ENCODE data around the gene BBS9.

BBS9 gene

GRCh38 chr7:33626869-33627268, 497.5 kb downstream of the BBS9 start:
- no peak for DNase-seq

DNA sequence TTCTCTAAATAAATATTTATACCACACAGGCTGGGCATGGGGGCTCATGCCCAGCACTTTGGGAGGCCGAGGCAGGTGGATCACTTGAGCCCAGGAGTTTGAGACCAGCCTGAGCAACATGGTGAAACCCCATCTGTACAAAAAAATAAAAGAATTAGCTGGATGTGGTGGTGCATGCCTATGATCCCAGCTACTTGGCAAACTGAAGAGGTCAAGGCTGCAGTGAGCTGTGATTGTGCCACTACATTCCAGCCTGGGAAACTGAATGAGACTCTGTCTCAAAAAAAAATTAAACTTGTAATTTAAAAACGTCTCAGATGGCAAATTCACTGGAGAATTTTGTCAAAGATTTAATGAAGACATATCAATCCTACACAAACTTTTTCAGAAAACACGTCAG, 498.4 kb downstream of the BBS9 start:
- no peak for DNase-seq

GRCh38 chr7:33628894-33629293, 499.5 kb downstream of the BBS9 start:
- DNase-seq, result no peak

GRCh38 chr7:33630359-33630758, 501.0 kb downstream of the BBS9 start:
- DNase-seq, result no peak

DNA sequence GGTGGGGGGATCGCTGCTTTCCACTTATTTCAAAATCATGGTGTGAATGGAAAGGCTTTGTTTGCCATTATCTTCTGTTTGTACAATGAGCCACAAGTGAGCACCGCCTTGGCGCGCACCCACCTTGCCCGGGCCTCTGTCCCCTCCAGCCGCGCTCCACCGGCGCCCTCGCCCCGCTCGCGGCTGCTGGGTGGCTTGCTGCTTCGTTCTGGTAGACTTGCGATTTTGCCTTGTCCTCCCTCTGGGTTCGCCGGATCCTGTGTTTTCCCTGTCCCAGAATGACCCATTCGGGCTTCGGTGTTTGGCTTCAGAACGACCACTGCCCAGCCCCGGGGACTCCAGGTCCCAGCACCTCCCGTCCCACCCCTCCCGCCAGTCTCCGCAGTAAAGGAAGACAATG, 503.0 kb downstream of the BBS9 start:
- DNase-seq, result no peak

DNA sequence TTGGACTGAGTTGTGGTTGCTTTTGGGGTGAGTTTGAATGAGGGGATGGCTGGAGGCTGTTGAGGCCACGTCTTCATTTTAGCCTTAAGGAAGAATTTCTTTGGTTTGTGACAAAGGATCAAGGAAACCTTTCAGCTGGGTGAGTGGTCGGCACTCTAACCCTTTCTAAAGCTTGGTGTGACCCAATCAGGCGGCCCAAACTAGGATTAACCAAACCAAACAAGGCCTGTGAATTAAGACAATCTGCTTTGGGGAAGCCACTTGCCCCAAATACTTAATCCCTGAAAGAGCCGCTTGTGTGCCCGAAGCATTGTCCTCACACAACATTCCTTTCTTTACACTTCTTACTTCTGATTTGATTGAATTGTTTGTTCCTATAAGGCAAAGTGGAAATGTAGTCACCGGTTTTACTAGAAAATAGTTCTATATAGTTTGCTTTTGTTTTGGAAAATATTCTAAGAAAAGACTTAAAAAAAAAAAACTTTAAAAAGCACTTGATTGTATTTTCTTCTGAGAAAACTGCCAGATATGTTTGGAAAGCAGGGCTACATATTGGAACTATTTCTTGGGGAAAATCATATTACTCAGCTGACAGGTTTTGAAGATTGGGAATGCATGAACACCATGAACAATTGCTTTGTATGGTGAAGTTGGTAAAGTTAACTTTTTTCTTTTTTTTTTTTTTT, 503.6 kb downstream of the BBS9 start:
- no peak for DNase-seq

- DNase-seq, result no peak
Observed at GRCh38 chr7:33634606-33635005, 505.2 kb downstream of the BBS9 start.

DNA sequence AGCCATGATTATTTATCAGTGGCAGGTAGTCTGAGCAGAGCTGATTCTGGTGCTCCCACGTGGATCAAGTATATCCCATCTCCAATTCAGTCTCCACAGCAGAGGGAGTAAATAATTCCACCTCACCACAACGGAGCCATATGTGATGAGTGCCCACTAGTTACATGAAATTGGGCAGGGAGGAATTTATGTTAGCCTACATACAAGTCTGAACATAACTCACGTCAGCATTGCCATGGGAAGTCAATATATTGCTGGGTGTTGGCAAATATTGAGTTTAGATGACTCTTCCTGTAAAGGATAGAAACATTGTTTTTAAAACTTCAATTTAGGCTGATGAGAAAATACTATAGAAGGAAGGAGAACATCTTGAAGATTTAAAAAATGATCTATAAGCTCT, 507.0 kb downstream of the BBS9 start:
- DNase-seq, result no peak

- DNase-seq, result no peak
Observed at GRCh38 chr7:33639552-33640197, 510.3 kb downstream of the BBS9 start.

- no peak for DNase-seq
Observed at GRCh38 chr7:33640741-33641140, 511.4 kb downstream of the BBS9 start.

DNA sequence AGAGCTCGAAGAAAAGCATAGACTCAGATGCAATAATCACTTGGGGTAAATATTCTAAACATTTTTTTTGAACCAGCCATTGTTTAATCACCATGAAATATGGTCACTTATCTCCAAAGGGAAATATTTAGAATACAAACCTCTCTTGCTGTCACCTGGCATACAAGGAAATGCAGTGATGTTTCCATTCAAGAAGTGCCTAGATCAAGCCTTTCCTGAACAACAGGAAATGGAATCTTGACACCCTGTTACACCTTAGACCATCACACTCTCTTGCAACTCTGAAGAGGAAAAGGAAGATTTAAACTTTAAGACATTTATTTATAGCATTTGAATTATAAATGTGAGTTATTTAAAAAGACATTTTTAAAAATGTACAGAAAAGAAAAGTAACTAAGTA, 512.9 kb downstream of the BBS9 start:
- no peak for DNase-seq

DNA sequence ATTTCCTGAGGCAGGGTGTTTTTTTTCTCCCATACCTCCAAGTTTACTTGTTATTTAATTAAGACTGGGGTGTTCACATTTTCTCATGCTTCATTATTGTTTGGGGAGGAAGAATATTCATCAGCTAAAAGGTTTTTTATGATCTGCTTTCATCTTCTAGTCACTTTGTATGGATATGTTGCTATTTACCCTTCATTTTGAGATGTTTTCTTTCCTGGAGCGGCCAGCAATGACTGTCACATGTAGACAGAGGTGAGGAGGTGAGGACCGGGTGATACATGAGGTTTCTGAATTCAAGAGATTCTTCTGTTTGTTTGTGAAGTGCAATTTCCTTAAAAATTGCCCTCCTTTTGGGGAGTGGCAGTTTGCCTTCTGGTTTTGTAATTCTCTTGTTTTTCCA, 514.2 kb downstream of the BBS9 start:
- DNase-seq, result no peak

DNA sequence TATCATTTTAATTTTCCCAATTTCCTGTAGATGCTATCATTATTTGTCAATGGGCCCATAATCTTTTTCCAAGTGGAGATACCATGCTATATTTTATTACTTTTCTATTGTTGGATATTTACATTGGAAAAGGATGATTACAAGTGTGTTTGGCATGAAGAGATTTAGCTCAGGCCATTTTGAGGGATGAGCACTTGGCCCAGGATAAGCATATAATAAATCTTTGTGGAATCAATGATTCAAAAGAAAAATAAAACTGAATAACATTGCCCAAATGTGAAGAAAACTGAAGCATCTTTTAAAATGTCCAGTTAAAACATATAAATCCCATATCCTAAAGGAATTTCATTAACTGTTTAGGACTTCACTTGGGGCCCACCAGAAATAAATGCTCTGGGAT, 515.1 kb downstream of the BBS9 start:
- DNase-seq, result no peak

- no peak for DNase-seq
Observed at GRCh38 chr7:33645104-33645503, 515.7 kb downstream of the BBS9 start.

DNA sequence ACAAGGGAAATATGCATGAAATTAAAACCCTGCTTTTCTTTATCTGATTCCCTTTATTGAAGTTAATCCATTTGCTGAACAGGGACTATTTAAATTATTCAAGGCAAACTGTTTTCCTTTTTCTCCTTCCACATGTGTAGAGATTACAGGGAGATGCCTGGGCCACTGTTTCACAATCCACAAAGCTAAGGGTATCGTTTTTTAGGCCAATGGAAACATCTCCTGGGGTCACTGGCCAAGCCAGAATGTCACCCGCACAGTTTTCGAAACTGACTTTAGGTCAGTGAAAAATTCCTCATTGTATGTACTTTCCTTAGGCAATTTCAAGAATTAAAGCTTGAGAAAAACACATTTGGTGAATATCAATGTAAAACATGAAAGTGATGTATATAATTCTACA, 516.8 kb downstream of the BBS9 start:
- DNase-seq, result no peak

DNA sequence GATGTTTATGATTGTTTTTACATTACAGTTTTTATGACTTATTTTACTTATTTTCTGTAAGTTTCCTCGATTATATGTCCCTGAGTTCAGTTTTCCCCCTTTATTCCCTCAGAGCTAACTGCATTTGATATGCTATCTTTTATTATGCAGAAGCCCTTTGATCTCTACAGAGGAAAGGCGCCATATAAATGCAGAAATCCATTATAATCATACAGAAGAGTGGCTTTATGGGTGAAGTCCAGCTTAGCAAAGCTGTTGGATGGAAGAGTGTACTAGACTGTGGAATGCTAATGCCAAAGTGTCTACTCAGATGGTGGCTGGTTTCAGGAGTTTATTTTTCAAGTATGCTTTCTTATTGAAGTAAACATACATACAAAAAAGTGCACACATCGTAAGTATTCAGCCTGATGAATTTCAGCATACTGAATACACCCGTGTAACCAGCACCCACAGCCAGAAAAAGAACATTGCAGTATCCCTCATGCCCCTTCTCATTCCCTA, 517.6 kb downstream of the BBS9 start:
- no peak for DNase-seq

GRCh38 chr7:33649476-33650441, 520.4 kb downstream of the BBS9 start:
- DNase-seq, result no peak

DNA sequence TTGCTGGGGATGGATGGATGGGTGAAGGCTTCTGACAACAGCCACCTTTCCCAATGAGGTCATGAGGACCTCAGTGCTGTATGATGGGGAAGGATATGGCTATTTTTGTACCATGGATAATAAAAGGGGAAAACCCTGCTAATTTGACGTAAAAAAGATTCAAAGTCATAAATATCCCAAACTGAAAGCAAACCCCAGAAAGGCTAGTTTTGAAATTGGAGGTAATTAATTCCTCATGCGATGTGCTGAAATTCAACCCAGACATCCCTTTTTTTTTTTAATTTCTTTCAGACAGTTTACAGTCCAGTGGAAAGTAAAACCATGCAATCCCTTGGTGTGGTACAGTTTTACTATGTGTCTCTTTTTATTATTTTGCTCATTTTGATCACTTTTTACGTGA, 521.5 kb downstream of the BBS9 start:
- DNase-seq, result no peak

DNA sequence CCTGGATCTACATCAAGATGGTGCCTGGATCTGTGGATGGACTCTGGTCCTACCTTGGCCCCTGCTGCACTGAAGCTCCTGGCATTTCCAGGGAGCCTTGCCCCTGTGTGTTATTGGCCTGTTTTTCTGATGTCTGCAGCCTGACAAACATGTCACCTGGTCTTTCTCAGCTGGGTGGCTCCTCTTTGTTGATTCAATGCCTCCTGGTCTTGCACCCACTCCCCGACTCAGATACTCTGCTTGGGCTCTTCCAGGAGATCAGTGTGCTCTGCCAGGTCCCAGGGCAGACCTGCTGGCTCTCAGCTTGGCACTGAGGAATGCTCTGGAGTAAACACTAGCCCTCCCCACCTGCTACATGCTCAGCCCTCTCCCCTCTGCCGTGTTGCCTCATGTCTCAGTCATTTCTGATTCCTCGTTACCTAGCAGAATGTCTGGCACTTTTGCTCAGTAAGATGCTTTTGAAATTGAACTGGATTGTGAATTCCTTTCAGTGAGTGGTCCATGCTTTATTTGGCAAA, 522.7 kb downstream of the BBS9 start:
- no peak for DNase-seq

DNA sequence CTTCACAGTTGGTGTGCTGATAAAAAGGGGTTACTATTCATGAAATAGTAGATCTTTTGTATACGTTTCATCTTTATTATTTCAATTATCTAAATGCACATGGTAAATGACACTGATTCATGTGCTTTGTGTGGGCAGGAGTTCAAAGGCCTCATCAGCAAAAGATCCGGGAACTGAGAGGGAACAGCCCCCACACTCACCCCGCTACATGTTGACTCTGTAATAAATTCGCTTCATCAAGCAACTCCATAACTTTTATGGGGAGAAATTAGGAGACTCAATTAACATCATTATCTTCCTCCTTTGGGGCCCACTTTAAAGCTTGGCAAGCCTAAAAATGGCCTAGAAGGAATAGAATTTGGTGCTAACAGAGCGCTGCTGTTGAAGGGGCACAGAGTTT, 525.3 kb downstream of the BBS9 start:
- DNase-seq, result no peak
